ENCODE measurements around the gene GLDC.
"Not testable (repeated sequence)": the region's sequence is repeated elsewhere in the genome, so short reads cannot be mapped to it uniquely, and the experiment has no call there.

The GLDC gene

DNA sequence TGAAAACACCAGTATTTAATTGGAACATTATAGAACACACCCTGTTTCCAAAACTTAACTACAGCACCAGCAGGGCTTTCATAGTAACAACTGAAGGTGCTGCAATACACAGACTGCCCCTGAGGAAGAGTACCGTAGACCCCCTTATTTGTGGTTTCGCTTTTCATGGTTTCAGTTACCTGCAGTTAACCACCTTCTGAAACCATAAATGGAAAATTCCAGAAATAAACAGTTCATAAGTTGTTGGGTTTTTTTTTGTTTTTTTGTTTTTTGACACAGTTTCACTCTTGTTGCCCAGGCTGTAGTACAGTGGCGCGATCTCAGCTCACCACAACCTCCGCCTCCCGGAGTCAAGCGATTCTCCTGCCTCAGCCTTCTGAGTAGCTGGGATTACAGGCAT is 9.5 kb upstream of the GLDC start:
- in situ Hi-C loops (cut with HindIII; ENCODE audit: low sequenced_read_pairs) = no loop called here
- no peak overlapping the region for H3K4me3 ChIP-seq (ENCODE audit: low read depth, low read length)
- TF ChIP-seq, protein P1, sequence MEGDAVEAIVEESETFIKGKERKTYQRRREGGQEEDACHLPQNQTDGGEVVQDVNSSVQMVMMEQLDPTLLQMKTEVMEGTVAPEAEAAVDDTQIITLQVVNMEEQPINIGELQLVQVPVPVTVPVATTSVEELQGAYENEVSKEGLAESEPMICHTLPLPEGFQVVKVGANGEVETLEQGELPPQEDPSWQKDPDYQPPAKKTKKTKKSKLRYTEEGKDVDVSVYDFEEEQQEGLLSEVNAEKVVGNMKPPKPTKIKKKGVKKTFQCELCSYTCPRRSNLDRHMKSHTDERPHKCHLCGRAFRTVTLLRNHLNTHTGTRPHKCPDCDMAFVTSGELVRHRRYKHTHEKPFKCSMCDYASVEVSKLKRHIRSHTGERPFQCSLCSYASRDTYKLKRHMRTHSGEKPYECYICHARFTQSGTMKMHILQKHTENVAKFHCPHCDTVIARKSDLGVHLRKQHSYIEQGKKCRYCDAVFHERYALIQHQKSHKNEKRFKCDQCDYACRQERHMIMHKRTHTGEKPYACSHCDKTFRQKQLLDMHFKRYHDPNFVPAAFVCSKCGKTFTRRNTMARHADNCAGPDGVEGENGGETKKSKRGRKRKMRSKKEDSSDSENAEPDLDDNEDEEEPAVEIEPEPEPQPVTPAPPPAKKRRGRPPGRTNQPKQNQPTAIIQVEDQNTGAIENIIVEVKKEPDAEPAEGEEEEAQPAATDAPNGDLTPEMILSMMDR (IDR thresholded peaks at IDR 0.05; ENCODE audit: low read depth, low read length) = no peak
- no peak for DNase-seq (ENCODE audit: low read depth, low spot score)

DNA sequence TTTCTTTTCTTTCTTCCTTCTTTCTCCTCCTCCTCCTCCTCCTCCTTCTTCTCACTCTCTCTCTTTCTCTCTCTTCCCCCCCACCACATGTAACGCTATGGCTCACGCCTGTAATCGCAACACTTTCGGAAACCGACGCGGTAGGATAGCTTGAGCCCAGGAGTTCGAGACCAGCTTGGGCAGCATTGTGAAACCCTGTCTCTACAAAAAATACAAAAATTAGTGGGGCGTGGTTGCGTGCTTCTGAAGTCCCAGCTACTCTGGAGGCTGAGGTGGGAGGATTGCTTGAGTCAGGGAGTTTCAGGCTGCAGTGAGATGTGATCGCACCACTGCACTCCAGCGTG is 736 bp upstream of the GLDC start:
- peak overlapping the region; percentile 54 for H3K4me3 ChIP-seq (ENCODE audit: low read depth, low read length)
- in situ Hi-C loops (cut with HindIII; ENCODE audit: low sequenced_read_pairs) = no loop called here
- TF ChIP-seq, protein P1 (IDR thresholded peaks at IDR 0.05; ENCODE audit: low read depth, low read length) = no peak
- peak; percentile 2 for DNase-seq (ENCODE audit: low read depth, low spot score)

DNA sequence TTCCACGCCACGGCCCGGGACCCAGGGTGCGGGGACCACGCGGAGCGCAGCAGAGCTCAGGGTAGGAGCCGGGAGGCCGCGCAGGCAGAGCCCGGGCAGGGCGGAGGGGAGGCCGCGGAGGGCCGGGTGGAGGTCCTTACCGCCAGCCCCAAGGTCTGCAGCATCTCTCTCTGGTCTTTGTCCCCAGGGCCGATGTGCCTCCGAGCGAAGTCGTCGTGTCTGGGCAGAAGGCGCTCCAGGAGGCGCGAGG is 499 bp downstream of the GLDC start:
- DNase-seq (ENCODE audit: low read depth, low spot score); in situ Hi-C loops (cut with HindIII; ENCODE audit: low sequenced_read_pairs): not testable (repeated sequence)
- H3K4me3 ChIP-seq (ENCODE audit: low read depth, low read length) = peak overlapping the region; percentile 28

DNA sequence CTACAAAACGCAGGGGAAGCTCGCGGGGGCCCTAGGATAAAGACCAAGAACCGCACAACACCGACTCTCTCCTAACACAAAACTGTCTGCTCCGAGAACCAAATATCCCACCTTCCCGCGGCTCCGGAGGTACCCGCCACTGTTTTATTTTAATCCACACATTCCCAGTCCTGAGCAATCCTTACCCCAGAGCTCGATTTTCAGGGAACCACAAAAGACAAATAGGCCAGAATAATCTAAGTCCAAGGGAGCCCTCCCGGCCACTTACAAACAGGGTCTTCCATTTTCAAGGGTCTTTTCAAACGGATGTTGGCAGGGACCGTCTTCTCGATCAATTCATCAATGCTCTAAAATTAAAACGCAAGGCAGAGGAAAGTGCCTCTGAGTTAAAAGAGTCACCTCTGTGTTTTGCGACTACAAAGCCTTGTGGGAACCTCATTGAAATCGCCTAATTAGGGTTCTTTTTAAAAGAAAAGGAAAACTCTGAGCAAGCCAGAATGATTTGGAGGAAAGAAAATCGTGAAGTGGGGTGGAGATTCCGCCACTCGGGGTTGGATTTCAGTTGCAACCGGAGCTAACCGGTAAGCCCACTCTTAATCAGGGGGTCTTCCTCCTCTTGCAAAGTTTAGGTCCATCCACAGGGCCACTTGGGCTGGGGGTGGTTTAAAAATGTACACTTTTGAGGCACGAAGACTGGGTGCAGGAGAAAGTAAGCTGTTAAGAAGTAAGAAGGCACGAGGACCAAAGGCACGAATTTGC is 1.0 kb downstream of the GLDC start:
- H3K4me3 ChIP-seq (ENCODE audit: low read depth, low read length) = peak overlapping the region; percentile 28
- peak; percentile 3 for DNase-seq (ENCODE audit: low read depth, low spot score)
- TF ChIP-seq, protein P1 (IDR thresholded peaks at IDR 0.05; ENCODE audit: low read depth, low read length) = no peak
- in situ Hi-C loops (cut with HindIII; ENCODE audit: low sequenced_read_pairs) = no loop called here

DNA sequence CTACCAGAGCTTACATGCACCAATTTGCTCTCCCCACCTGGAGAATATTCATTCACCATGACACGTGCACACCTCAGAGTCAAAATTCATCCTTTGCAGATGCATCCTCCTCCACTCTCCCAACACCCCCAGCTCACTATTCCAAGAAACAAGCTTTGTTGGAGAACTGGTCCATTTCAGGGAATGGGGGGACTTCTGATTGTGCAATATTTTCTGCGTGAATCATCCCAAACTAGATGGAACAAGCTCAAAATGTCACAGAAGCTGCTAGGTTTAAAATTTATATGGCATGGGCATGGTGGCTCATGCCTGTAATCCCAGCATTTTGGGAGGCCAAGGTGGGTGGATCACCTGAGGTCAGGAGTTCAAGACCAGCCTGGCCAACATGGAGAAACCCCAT is 3.6 kb downstream of the GLDC start:
- in situ Hi-C loops (cut with HindIII; ENCODE audit: low sequenced_read_pairs) = no loop called here
- no peak for DNase-seq (ENCODE audit: low read depth, low spot score)
- TF ChIP-seq, protein P1 (IDR thresholded peaks at IDR 0.05; ENCODE audit: low read depth, low read length) = no peak
- H3K4me3 ChIP-seq (ENCODE audit: low read depth, low read length) = no peak overlapping the region

DNA sequence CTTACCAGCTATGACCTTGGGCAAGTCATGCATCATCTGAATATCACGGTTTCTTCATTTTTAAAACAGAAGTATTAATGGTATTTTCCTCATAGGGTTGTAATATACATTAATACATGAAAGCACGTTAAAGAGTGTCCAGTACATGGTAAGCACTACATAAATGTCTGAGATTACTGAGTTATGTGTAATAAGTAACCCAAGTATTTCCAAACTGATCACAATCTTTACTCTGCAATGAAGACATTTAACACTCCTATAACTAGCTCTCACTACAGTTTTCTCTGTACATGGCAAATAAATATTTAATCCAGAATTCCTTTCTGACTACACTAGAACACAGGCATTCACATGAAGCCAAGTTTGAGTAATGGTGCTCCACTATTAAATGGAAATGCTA is 4.0 kb downstream of the GLDC start:
- DNase-seq (ENCODE audit: low read depth, low spot score) = no peak
- H3K4me3 ChIP-seq (ENCODE audit: low read depth, low read length) = no peak overlapping the region
- TF ChIP-seq, protein P1 (IDR thresholded peaks at IDR 0.05; ENCODE audit: low read depth, low read length) = no peak
- in situ Hi-C loops (cut with HindIII; ENCODE audit: low sequenced_read_pairs) = no loop called here

DNA sequence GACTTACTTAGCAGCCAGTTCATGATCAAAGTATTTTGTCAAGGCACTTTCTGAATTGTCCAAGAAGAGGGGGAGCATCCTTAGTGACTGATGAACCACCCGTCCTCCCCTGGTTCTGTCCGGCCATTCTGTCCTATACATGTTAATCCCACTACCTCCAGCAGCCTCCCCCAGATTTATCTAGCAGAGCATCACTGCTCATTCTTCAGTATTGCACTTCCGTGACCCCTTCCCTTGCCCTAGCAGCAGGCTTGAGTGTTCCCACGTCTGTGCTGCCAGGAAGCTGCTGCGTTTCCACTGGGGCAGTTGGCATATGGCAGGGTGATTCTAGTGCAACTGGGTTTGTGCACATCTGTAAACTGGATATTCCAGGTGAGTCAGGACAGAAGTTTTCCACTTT is 4.5 kb downstream of the GLDC start:
- DNase-seq (ENCODE audit: low read depth, low spot score) = no peak
- in situ Hi-C loops (cut with HindIII; ENCODE audit: low sequenced_read_pairs) = no loop called here
- TF ChIP-seq, protein P1 (IDR thresholded peaks at IDR 0.05; ENCODE audit: low read depth, low read length) = no peak
- H3K4me3 ChIP-seq (ENCODE audit: low read depth, low read length) = no peak overlapping the region
